Measurements from ENCODE around the gene FGFRL1.
A peak's percentile ranks its signal among the peaks of the same experiment; 100 is the strongest.

Gene FGFRL1

GRCh38 chr4:1006856-1007255 lies 4.6 kb upstream of the FGFRL1 start:
- no peak for DNase-seq (ENCODE audit: low read depth in 2 of 2)

- peak in 1 of 2 donors; percentile 19 for DNase-seq (ENCODE audit: low read depth in 2 of 2)
These were observed 2.4 kb upstream of the FGFRL1 start for GRCh38 chr4:1008840-1009541.

- DNase-seq (ENCODE audit: low read depth in 2 of 2) = peak; percentile 52 to 59
These were observed 1.7 kb upstream of the FGFRL1 start for GRCh38 chr4:1009542-1010394.

GRCh38 chr4:1010395-1011021 lies 918 bp upstream of the FGFRL1 start:
- peak; percentile 68 to 69 for DNase-seq (ENCODE audit: low read depth in 2 of 2)

GRCh38 chr4:1011666-1012033 lies 224 bp downstream of the FGFRL1 start:
- DNase-seq (ENCODE audit: low read depth in 2 of 2) = no peak

GRCh38 chr4:1012034-1012739 lies 761 bp downstream of the FGFRL1 start:
- DNase-seq (ENCODE audit: low read depth in 2 of 2) = peak in 1 of 2 donors; percentile 14

GRCh38 chr4:1013225-1014073 lies 2.0 kb downstream of the FGFRL1 start:
- DNase-seq (ENCODE audit: low read depth in 2 of 2) = no peak

GRCh38 chr4:1014291-1015167 lies 3.1 kb downstream of the FGFRL1 start:
- DNase-seq (ENCODE audit: low read depth in 2 of 2) = no peak

GRCh38 chr4:1015179-1015578 lies 3.8 kb downstream of the FGFRL1 start:
- no peak for DNase-seq (ENCODE audit: low read depth in 2 of 2)

- DNase-seq (ENCODE audit: low read depth in 2 of 2) = no peak
These were observed 4.3 kb downstream of the FGFRL1 start for GRCh38 chr4:1015746-1016145.

GRCh38 chr4:1017211-1017610 lies 5.8 kb downstream of the FGFRL1 start:
- DNase-seq (ENCODE audit: low read depth in 2 of 2) = no peak

- no peak for DNase-seq (ENCODE audit: low read depth in 2 of 2)
These were observed 6.3 kb downstream of the FGFRL1 start for GRCh38 chr4:1017706-1018105.

- no peak for DNase-seq (ENCODE audit: low read depth in 2 of 2)
These were observed 7.0 kb downstream of the FGFRL1 start for GRCh38 chr4:1018147-1019020.

- DNase-seq (ENCODE audit: low read depth in 2 of 2) = no peak
These were observed 7.9 kb downstream of the FGFRL1 start for GRCh38 chr4:1019320-1019719.

- DNase-seq (ENCODE audit: low read depth in 2 of 2) = no peak
These were observed 8.5 kb downstream of the FGFRL1 start for GRCh38 chr4:1019729-1020470.

- DNase-seq (ENCODE audit: low read depth in 2 of 2) = no peak
These were observed 10.1 kb downstream of the FGFRL1 start for GRCh38 chr4:1021386-1022050.

GRCh38 chr4:1022051-1022738 lies 10.8 kb downstream of the FGFRL1 start:
- no peak for DNase-seq (ENCODE audit: low read depth in 2 of 2)
